HUES6 (cell line): Measurements from ENCODE around the gene MARK2.

ENCODE experiments used
- H3K27ac ChIP-seq: 2 replicates; pipeline ENCODE4 v1.7.0; 2013; ENCODE audit warnings: low read depth, mild to moderate bottlenecking, low read length, inconsistent platforms
- H3K27me3 ChIP-seq: 2 replicates; pipeline ENCODE4 v1.6.1; 2013; ENCODE audit warnings: low read length; ENCODE audit not compliant: control insufficient read depth, insufficient read depth
- H3K36me3 ChIP-seq: 2 replicates; pipeline ENCODE4 v1.6.1; 2013; ENCODE audit warnings: low read length; ENCODE audit not compliant: control insufficient read depth, insufficient read depth
- H3K4me1 ChIP-seq: 2 replicates; pipeline ENCODE4 v1.6.1; 2013; ENCODE audit warnings: low read length; ENCODE audit not compliant: control insufficient read depth, insufficient read depth
- H3K4me3 ChIP-seq: 2 replicates; pipeline ENCODE4 v1.5.1; 2013; ENCODE audit warnings: low read depth, low read length
- H3K9ac ChIP-seq: one replicate; pipeline ENCODE4 v1.6.1; 2013; ENCODE audit warnings: mild to moderate bottlenecking, low read length
- H3K9me3 ChIP-seq: 2 replicates; pipeline ENCODE4 v1.6.1; 2013; ENCODE audit warnings: low read depth, low read length; ENCODE audit not compliant: control insufficient read depth, insufficient read depth

Gene MARK2

DNA sequence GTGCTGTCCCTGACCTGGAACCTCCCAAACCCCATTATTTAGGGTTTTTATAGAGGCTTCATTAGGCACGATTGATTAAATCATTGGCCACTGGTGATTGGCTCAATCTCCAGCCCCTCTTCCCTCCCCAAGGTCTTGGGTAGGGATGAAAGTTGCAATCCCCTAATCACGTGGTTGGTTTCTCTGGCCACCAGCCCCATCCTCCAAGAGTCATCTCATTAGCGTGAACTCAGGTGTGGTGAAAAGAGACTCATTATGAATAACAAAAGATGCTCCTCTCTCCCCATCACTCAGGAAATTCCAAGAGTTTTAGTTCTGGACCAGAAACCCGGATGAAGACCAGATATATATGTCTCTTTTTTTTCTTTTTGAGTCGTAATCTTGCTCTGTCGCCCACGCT is 7.6 kb upstream of the MARK2 start:
- peaks cover 14% of the 10 kb centered on the region for H3K36me3 ChIP-seq
- H3K4me3 ChIP-seq = no peak overlapping the region
- no peak overlapping the region for H3K27ac ChIP-seq
- no peaks in the 10 kb centered on the region for H3K9me3 ChIP-seq
- H3K4me1 ChIP-seq = peaks cover 17% of the 10 kb centered on the region
- H3K9ac ChIP-seq = no peak overlapping the region
- no peaks in the 10 kb centered on the region for H3K27me3 ChIP-seq

DNA sequence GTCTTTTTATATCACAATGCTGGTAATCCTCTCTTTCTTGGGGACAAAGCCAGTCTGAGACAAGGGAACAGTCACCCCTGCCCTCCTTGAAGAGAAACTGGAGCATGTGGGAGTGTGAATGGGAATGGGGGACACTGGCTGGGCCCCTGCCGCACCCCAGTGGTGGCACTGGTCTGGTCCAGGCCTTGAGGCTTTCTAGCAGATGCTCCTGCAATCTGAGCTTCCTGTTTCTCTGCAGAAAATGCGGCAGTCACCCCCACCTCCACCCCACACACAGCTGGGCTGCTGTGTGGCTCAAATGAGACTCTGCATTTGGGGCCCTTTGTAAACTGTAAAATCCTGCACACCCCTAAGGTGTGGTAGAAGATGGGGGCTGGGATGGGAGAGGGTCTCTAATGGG is 6.6 kb upstream of the MARK2 start:
- H3K27me3 ChIP-seq = no peaks in the 10 kb centered on the region
- no peaks in the 10 kb centered on the region for H3K9me3 ChIP-seq
- H3K9ac ChIP-seq = no peak overlapping the region
- H3K36me3 ChIP-seq = 0 out of 2 replicates have a peak, but pooled peaks cover 4% of the 10 kb centered on the region
- H3K4me3 ChIP-seq = no peak overlapping the region
- no peak overlapping the region for H3K27ac ChIP-seq
- peaks cover 21% of the 10 kb centered on the region for H3K4me1 ChIP-seq

DNA sequence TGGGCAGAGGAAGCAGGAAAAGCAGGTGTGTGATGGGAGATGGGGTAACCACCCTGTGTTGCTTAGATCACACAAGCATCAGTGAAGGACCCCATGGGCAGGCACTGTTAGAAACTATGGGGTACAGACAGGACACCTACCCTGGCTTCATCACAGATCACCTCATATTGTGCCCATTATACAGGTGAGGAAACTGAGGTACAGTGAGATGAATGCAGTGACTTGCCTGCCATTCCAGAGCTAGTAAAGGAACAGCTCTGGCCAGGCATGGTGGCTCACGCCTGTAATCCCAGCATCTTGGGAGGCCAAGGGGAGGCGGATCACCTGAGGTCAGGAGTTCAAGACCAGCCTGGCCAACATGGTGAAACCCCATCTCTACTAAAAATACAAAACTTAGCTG is 5.9 kb upstream of the MARK2 start:
- Histone ChIP-seq H3K36me3 (no peaks in the 10 kb centered on the region), H3K9ac (no peak overlapping the region), H3K27me3 (no peaks in the 10 kb centered on the region), H3K9me3 (no peaks in the 10 kb centered on the region), H3K4me1 (peaks cover 25% of the 10 kb centered on the region), H3K27ac (no peak overlapping the region), H3K4me3 (no peak overlapping the region)

DNA sequence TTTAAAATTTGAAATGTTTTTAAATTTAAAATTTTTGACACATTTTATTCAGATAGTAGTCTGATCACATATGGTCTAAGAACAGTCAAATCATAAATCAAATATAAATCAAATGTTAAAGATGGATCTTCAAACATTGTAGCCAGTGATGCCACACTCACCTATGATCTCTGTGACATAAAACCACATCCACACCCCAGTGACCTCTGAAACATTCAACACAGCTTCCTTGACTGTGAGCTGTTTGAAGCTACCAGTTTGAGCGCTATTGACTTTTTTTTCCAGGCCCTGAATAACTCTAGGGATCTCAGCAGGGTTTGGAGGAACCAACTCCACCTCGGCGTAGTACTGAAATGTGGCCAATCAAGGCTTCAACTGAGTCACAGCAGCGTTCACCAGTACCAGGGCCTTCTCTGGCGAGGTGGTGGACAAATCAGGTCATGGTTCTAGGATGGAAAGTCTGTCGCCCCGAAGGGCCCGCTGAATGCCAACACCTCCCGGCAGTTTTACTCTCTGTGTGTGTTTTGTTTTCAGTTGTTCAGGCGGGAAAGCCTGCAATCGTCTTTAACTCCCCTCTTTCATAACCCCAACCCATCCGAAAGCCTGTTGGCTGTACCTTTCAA is 4.3 kb upstream of the MARK2 start:
- H3K36me3 ChIP-seq = no peaks in the 10 kb centered on the region
- H3K27me3 ChIP-seq = no peaks in the 10 kb centered on the region
- H3K4me3 ChIP-seq = no peak overlapping the region
- no peak overlapping the region for H3K9ac ChIP-seq
- no peak overlapping the region for H3K27ac ChIP-seq
- H3K9me3 ChIP-seq = no peaks in the 10 kb centered on the region
- H3K4me1 ChIP-seq = peaks cover 29% of the 10 kb centered on the region

DNA sequence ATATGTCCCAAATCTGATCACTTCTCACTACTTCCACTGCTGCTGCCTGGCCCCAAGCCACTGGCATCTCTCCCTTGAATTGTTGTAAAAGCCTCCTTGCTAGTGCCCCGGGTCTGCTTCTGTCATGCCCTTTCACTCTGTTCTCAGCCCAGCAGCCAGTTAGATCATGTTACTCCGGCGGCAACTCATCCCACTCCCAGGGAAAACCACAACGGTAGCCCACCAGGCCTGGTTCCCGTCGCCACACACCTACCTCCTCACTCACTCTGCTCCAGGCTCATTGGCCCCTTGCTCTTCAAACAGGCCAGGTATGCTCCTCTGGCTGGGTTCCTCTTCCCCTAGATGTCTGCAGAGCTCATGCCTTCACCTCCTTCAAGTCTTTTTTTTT is 3.8 kb upstream of the MARK2 start:
- H3K9ac ChIP-seq = no peak overlapping the region

DNA sequence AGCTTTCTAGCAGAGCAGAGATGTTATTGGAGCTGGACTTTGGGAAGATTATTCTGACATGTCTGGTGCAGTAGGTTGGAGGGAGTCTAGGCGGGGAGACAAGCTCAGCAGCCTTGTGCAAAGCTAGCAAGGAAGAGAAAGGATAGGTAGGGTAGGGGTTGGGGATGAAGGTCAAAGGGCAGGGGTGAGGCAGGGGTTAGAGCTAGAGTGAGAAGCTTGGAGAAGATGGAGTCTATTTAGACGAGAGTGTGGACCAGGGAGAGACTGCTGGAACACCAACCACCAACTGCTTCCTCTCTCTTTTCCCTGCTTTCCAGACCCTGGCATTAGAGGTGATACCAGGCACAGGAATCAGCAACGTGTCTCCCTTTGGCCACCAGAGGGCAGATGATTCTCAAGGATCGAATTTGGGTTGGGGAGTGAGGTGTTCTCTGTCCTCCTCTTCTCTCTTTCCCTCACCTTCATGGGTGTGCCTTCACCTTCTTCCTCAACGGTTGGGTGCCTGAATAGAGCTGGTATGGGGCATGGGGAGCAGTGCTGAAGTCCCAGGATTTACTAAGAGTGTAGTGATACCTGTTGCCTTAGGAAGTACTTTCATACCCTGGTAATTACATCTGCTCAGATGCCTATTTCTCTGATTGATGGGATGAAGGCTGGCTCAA is 1.8 kb upstream of the MARK2 start:
- Histone ChIP-seq H3K27me3 (no peaks in the 10 kb centered on the region), H3K36me3 (no peaks in the 10 kb centered on the region), H3K9me3 (no peaks in the 10 kb centered on the region), H3K4me3 (no peak overlapping the region), H3K27ac (no peak overlapping the region), H3K4me1 (peaks cover 37% of the 10 kb centered on the region), H3K9ac (no peak overlapping the region)

More for the DNA sequence above, 3.8 kb upstream of the MARK2 start:
- Histone ChIP-seq H3K9me3 (no peaks in the 10 kb centered on the region), H3K4me3 (no peak overlapping the region), H3K4me1 (peaks cover 29% of the 10 kb centered on the region), H3K27ac (no peak overlapping the region), H3K36me3 (no peaks in the 10 kb centered on the region), H3K27me3 (no peaks in the 10 kb centered on the region)

DNA sequence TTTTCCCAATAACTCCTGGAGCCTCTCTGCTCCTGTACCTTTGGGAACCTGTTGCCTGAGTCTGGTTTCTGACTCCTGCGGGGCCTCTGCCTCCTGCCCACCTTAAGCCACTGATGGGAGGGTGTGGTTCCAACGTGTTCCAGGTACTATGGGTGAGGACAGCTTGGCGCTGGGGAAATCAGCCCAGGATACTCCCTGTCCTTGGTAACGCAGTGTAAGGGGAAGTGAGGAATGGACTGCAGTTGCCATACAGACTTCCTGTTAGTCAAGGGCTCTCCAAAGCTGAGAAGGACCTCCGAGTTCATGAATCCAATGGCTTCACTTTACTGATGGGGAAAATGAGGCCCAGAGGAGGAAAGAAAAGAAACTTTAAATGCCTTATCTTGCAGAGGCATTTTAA is 1.2 kb upstream of the MARK2 start:
- Histone ChIP-seq H3K9me3 (no peaks in the 10 kb centered on the region), H3K36me3 (no peaks in the 10 kb centered on the region), H3K4me3 (no peak overlapping the region), H3K27me3 (no peaks in the 10 kb centered on the region), H3K27ac (no peak overlapping the region), H3K9ac (peak overlapping the region; percentile 20), H3K4me1 (peaks cover 37% of the 10 kb centered on the region)

DNA sequence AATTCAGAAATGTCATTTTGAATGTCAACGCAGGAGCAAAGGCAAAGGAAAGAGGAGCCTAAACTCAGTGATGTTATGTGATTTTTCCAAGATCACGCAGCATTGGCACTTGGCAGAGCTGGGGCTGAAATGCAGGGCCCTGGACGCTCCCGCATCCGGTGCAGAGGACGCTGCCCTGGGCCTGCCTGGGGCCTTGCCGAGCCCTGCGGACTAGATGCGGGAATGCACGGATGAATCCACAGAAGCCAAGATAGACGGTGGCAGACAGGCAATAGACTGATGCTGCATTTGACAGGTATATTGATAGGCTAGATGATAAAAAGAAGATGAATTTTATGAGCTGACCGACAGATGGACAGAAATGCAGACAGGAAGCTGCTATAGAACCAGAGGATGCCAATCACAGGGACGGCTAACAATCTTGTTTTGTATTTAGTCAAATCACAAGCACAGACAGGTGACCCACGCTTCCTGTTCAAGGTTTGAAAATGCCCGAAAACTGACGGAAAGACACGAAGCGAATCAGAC is 696 bp upstream of the MARK2 start:
- peaks cover 41% of the 10 kb centered on the region for H3K4me1 ChIP-seq
- peak overlapping the region; percentile 20 for H3K9ac ChIP-seq
- H3K4me3 ChIP-seq = peak overlapping the region; percentile 41
- no peak overlapping the region for H3K27ac ChIP-seq
- H3K36me3 ChIP-seq = no peaks in the 10 kb centered on the region
- H3K27me3 ChIP-seq = no peaks in the 10 kb centered on the region
- H3K9me3 ChIP-seq = no peaks in the 10 kb centered on the region

DNA sequence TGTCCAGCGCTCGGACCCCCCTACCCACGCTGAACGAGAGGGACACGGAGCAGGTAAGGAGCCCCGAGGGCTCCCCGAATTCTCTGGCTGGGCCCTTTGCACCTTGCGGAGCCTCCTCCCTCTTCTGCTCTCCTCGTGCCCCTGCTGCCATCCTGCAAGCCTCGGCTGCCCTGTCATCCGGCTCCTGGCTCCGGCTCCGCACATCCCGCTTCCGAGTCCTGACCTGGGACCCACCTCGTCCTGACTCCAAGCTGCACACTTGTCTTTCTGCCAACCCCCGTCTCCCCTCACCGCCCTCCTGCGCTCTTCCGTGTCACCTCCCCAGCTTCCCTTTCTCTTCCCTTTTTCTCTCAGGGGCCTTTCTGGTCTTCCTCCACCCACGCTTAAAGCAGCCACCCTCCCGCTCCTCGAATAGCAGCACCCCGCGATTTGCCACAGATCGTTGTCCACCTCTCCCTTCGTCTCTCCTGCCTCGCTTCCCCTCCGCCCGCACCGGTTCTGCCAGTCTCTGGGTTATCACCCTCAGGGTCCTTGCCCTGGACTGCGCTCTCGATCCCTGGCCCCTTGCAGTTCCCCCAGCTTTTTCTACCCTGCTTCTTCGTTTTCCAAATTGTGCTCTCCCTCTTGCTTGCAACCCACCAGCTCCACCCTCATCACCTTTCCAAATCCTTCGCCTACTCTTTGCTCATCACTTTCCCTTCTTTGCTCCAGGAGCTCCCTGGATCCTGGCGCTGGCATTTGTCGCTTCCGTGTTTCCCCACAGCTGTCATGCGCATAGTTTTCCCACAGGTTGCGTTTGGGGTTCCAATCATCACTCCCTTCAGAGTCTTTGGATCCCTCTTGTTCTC is 822 bp downstream of the MARK2 start:
- no peak overlapping the region for H3K27ac ChIP-seq
- H3K36me3 ChIP-seq = peaks cover 3% of the 10 kb centered on the region; the same call in 1 of the 2 replicates
- no peaks in the 10 kb centered on the region for H3K27me3 ChIP-seq
- H3K9me3 ChIP-seq = no peaks in the 10 kb centered on the region
- H3K4me1 ChIP-seq = peaks cover 52% of the 10 kb centered on the region
- peak overlapping the region; percentile 76 for H3K4me3 ChIP-seq
- H3K9ac ChIP-seq = peak overlapping the region; percentile 79

DNA sequence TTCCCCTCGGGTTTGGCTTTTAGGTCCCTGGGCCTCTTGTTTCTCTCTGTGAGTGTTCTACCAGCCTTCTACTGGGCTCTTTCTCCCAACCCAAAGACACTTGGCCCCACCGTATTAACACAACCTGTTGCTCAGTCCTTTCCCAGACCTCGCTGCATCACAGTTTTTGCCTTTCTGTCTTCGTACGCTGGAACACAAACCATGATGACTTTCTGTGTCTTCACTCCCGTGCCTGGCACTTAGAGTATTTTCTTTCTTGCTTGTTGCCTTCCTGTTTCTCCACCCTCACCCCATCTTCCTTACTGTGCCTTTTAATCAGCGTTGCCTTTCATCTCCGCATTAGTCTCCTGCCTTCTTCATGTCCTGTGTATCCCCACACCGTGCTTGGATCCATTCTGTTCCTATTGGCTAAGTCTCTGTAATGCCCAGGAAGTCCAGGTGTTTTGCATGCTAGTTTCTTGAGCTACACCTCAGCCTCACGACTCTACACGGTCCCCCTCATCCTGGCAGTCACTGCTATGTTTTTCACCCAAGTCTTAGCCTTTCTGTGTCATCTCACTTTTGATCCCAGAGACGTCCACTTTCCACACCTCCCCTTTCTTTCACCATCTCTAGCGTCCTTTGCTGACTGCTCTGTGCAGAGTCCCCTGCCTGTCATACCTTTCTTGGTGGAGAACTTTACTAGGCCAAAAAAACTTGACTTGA is 1.6 kb downstream of the MARK2 start:
- H3K4me1 ChIP-seq = peaks cover 60% of the 10 kb centered on the region
- peak overlapping the region; percentile 76 for H3K4me3 ChIP-seq
- no peaks in the 10 kb centered on the region for H3K9me3 ChIP-seq
- H3K27me3 ChIP-seq = no peaks in the 10 kb centered on the region
- H3K9ac ChIP-seq = peak overlapping the region; percentile 79
- no peak overlapping the region for H3K27ac ChIP-seq
- H3K36me3 ChIP-seq = peaks cover 3% of the 10 kb centered on the region; the same call in 1 of the 2 replicates
